Measurements from ENCODE around the gene ZNF611.
"Not testable (repeated sequence)": the region's sequence is repeated elsewhere in the genome, so short reads cannot be mapped to it uniquely, and the experiment has no call there.

Gene ZNF611

DNA sequence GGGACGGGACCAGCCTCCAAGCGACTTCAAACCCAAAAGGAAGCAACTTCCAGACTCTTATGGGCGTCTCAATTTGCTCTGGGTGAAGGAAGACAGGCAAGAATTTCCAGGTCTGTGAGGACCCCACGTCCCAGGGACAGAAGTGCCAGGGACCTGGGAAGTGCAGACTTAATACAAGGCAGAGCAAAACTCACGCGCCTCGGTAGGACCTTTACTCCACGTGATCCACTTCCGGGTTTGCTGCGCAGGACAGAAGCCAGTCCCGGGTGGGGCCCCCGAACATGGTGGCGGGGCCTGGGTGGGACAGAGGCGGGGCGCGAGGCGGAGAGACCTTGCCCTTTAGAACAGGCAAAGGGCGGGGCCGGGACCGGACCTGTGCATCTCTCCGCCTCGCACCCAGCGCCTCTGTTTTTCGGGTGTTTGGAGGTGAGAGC is 9.3 kb downstream of the ZNF611 start:
- TF ChIP-seq, protein P1, sequence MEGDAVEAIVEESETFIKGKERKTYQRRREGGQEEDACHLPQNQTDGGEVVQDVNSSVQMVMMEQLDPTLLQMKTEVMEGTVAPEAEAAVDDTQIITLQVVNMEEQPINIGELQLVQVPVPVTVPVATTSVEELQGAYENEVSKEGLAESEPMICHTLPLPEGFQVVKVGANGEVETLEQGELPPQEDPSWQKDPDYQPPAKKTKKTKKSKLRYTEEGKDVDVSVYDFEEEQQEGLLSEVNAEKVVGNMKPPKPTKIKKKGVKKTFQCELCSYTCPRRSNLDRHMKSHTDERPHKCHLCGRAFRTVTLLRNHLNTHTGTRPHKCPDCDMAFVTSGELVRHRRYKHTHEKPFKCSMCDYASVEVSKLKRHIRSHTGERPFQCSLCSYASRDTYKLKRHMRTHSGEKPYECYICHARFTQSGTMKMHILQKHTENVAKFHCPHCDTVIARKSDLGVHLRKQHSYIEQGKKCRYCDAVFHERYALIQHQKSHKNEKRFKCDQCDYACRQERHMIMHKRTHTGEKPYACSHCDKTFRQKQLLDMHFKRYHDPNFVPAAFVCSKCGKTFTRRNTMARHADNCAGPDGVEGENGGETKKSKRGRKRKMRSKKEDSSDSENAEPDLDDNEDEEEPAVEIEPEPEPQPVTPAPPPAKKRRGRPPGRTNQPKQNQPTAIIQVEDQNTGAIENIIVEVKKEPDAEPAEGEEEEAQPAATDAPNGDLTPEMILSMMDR (conservative IDR thresholded peaks at IDR 0.05; ENCODE audit: low read depth): no peak
- no peak for DNase-seq (ENCODE audit: low spot score)
- ChIA-PET CTCF (no interaction called here), POLR2A (ENCODE audit: low non-redundant PET) (no interaction called here)
- no peak overlapping the region for H3K27ac ChIP-seq

DNA sequence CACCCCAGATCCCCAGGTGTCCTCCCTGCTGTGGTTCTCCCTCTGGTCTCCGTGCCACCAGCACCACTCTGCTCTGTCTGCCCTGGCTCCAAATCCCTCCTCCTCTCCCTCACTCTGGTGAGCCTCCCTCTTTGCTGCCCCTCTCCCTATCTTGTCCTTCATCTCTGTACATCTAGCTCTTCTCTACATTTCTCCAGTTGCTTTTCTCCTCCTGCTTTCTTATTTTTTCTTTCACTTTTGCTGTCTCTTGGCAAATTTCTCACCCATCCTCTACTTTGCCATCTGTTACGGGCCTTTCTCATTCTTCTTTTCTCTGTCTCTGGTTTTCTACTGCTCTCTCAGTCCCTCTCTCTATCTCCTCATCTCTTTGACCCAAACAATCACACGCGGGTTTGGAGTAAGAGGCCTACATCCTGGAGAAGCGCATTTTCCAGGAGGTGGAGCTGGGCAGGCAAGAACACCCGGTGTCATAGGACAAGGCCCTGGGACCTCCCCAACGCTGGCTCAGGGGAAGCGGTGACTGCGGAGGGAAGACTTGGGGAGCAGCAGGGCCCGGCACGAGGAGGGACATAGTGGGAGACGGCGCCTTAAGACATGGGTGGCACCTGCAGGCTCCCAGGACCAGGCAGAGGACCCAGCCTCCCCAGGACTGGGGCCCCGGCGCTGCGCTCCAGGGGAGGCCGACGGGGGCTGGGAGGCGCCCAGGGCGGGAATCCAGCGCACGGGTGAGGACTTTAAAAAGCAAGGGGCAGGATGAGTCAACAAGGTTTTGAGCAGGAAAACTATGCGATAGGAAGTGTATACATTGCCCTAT is 9.9 kb downstream of the ZNF611 start:
- H3K27ac ChIP-seq: no peak overlapping the region
- ChIA-PET POLR2A (ENCODE audit: low non-redundant PET) (no interaction called here), CTCF (no interaction called here)

DNA sequence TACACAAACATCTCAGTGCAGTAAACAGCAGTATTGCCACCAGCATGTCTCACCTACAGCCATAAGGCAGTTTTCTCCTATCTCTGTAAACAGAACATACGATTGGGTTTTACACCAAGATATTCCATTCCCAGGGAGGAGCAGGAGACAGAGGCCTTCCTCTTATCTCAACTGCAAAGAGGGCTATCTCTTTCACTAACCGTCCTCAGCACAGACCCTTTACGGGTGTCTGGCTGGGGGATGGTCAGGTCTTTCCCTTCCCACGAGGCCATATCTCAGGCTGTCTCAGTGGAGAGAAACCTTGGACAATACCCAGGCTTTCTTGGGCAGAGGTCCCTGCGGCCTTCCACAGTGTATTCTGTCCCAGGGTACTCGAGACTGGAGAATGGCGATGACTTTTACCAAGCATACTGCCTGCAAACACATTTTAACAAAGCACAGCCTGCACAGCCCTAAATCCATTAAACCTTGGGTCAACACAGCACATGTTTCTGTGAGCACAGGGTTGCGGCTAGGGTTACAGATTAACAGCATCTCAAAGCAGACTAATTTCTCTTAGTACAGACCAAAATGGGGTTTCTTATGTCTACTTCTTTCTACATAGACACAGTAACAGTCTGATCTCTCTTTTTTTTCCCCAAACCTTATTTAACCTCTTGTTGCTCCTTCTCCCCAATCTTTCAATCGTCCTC is 10.8 kb downstream of the ZNF611 start:
- CTCF ChIA-PET; DNase-seq (ENCODE audit: low spot score); POLR2A ChIA-PET (ENCODE audit: low non-redundant PET); H3K27ac ChIP-seq: not testable (repeated sequence)

More for the DNA sequence above, 9.9 kb downstream of the ZNF611 start:
- no peak for DNase-seq (ENCODE audit: low spot score)
- TF ChIP-seq, protein P1 (conservative IDR thresholded peaks at IDR 0.05; ENCODE audit: low read depth): no peak

DNA sequence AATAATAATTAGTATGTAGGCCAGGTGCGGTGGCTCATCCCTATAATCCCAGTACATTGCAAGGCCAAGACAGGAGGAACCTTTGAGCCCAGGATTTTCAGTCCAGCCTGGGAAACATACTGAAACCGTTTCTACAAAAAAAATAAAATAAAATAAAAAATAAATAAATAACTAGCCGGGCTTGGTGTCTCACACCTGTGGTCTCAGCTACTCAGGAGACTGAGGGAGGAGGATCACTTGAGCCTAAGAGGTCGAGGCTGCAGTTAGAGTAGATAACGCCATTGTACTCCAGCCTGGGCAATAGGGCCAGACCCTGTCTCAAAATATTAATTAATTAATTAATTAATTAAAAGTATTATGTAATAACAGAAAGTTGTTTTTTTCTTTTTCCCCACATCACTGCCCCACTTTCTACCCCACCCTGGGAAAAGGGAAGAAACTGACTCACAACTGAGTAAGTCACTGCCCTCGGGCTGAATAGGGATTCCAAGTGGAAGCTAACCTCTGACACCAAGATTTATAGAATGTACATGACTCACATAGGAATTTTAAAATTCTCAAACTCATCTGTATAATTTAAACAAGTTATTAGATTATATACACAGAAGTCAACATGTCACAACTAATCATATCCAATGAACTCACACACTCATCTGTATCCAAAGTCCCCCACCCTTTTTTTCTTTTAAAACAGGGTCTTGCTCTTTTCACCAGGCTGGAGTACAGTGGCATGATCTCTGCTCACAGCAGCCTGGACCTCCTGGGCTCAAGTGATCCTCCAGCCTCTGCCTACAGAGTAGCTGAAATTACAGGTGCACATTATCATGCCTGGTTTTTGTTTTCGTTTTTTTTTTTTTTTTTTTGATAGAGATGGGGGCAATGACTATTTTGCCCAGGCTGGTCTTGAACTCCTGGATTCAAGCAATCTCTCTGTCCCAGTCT is 12.5 kb downstream of the ZNF611 start:
- TF ChIP-seq, protein P1 (conservative IDR thresholded peaks at IDR 0.05; ENCODE audit: low read depth): no peak
- peak; percentile 88 for DNase-seq (ENCODE audit: low spot score)
- H3K27ac ChIP-seq: no peak overlapping the region; the same call in 1 of the 2 replicates
- CTCF ChIA-PET: no interaction called here
- POLR2A ChIA-PET (ENCODE audit: low non-redundant PET): no interaction called here

DNA sequence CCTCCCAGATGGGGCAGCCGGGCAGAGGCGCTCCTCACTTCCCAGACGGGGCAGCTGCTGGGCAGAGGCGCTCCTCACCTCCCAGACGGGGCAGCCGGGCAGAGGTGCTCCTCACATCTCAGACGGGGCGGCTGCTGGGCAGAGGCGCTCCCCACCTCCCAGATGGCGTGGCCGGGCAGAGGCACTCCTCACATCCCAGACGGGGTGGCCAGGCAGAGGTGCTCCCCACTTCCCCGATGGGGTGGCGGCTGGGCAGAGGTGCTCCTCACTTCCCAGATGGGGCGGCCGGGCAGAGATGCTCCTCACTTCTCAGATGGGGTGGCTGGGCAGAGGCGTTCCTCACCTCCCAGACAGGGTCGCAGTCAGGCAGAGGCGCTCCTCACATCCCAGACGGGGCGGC is 14.3 kb downstream of the ZNF611 start:
- POLR2A ChIA-PET (ENCODE audit: low non-redundant PET); DNase-seq (ENCODE audit: low spot score); CTCF ChIA-PET; H3K27ac ChIP-seq: not testable (repeated sequence)

DNA sequence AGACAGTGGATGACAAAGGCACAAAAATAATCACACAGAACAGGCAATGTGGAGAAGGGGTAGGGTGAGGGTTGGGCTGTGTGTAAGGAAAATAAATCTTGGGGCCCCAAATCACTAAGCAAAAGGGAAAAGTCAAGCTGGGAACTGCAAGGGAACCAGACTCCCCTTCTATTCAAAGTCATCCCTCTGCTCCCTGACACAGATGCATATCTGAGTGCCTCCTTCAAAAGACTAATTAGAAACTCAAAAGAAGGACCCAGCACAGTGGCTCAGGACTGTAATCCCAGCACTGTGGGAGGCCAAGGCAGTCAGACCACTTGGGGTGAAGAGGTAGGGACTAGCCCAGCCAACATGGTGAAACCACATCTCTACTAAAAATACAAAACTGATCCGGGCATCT is 18.3 kb downstream of the ZNF611 start:
- H3K27ac ChIP-seq: no peak overlapping the region
- TF ChIP-seq, protein P1 (conservative IDR thresholded peaks at IDR 0.05; ENCODE audit: low read depth): no peak
- DNase-seq (ENCODE audit: low spot score): no peak
- CTCF ChIA-PET: no interaction called here
- POLR2A ChIA-PET (ENCODE audit: low non-redundant PET): no interaction called here

DNA sequence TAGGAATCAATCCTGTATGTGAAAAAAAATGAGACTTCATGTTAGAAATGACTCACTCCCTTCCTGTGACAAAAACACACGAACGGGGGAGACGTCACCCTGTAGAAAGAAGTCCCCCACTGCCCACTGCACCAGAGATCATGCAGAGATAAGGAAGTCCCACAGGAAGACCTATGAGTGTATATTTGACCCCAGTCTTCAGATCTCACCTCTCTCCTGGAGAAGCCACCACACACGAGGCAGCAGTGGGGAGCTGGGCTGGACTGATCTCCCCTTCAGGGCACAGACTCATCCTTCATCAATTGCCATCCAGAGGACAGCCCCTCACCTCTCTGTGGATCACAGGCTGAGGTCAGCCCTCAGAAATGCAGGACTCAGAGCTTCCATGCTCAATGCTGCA is 18.9 kb downstream of the ZNF611 start:
- DNase-seq (ENCODE audit: low spot score): not testable (repeated sequence)

DNA sequence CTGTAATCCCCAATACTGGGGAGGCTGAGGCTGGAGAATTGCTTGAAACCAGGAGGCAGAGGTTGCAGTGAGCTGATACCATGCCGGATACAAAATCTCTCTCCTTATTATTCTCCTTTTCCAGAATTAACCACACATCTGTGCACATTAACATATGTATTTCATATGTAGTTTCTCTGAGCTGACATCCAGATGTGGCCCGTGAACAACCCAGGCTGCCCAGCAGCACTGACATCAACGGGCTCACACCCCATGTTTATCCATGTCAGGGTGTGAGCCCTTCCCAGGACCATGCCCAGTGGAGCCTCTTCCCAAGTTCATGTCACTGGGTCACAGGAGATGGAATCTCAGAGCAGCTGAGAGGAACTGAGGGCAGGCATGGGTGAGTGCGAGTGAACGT is 19.5 kb downstream of the ZNF611 start:
- CTCF ChIA-PET; DNase-seq (ENCODE audit: low spot score); POLR2A ChIA-PET (ENCODE audit: low non-redundant PET); H3K27ac ChIP-seq: not testable (repeated sequence)

More for the DNA sequence above, 18.9 kb downstream of the ZNF611 start:
- CTCF ChIA-PET; POLR2A ChIA-PET (ENCODE audit: low non-redundant PET); H3K27ac ChIP-seq: not testable (repeated sequence)

DNA sequence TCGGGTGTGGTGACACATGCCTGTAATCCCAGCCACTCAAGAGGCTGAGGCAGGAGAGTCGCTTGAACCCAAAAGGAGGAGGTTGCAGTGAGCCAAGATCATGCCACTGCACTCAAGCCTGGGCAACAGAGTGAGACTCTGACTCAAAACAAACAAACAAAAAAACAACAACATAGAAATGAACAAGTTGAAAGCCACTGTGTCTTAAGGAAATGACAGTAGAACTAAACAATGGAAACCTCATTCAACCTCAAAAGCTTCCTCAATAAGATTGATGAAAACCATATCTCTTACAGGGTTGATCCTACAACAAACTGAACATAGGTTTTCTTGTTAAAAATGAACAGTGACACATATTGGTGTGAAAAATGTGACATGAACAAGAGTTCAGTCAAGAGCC is 21.8 kb downstream of the ZNF611 start:
- CTCF ChIA-PET; POLR2A ChIA-PET (ENCODE audit: low non-redundant PET); H3K27ac ChIP-seq; DNase-seq (ENCODE audit: low spot score): not testable (repeated sequence)

DNA sequence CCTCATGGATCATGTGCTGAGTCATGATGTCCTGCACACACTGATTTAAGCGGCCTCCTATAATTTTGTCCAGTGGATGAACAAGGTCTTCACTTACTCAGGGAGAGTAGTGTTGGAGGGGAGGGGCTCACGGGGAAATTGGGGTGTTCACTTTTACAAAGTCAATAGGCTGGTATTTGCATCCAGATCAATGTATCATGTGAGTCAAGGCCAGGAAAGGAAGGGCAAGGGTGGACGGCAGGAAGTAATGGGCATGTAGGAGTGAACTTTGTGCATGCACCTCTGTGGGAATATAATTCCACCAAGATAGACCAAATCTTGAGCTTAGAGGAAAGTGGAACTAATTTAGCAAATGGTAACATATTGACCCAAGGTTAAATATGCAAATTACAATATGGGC is 23.2 kb downstream of the ZNF611 start:
- CTCF ChIA-PET; DNase-seq (ENCODE audit: low spot score); H3K27ac ChIP-seq; POLR2A ChIA-PET (ENCODE audit: low non-redundant PET): not testable (repeated sequence)
